Vagina (tissue), 2 donors: ENCODE results near the gene FUT7.
A peak's percentile ranks its signal among the peaks of the same experiment; 100 is the strongest.

Source experiments
- CTCF ChIP-seq, 3 experiments: fragments of 450-650 bp in 2 of 3; fragments of 200-600 bp in 1 of 3; sonication (generic) in 1 of 3; IDR thresholded peaks; one replicate each; pipeline ENCODE4 v1.5.1; 2017 to 2019; ENCODE audit warnings: antibody characterized with exemption in 3 of 3, mild to moderate bottlenecking in 2 of 3, moderate library complexity in 2 of 3
- POLR2A ChIP-seq, 2 donors: fragments of 450-650 bp; IDR thresholded peaks; one replicate each; pipeline ENCODE4 v1.6.1; 2017; ENCODE audit warnings: antibody characterized with exemption in 2 of 2, mild to moderate bottlenecking in 2 of 2, moderate library complexity in 2 of 2
- POLR2AphosphoS5 ChIP-seq, 2 donors: sonication (generic); formaldehyde crosslinking; IDR thresholded peaks; one replicate each; pipeline ENCODE4 v1.9.0; 2017; ENCODE audit warnings: antibody characterized with exemption in 2 of 2, mild to moderate bottlenecking in 2 of 2, low read depth in 1 of 2; ENCODE audit not compliant: insufficient read depth in 1 of 2

GRCh38 chr9:136984464-136985026, 47.3 kb downstream of the FUT7 start:
- TF ChIP-seq POLR2A (IDR thresholded peaks at IDR 0.05), result no peak
- peak in 1 of 2 donors; percentile 6 for TF ChIP-seq POLR2AphosphoS5 (IDR thresholded peaks at IDR 0.05; ENCODE audit: insufficient read depth in 1 of 2, low read depth in 1 of 2)
- TF ChIP-seq CTCF (IDR thresholded peaks at IDR 0.05), result no peak
